ENCODE results near the gene FXYD3.

DNA sequence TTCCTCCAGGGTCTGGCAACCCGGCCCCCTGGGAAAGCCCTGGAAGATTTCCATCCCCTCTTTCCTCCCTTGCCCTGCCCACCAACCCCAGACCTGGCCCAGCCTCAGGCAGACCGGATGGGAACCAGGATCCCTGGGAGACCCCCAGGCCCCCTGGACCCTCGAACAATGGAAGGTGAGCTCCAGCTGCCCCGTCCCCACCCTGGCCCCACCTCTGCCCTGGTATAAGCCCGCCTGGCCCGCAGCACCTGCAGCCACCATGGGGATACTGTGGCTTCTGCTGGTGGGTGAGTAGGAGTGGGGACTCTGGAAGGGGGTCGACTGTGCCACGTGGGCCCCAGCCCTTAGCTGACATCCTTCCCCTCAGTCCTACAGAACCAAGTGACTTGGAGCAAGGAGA is 41.7 kb upstream of the FXYD3 start:
- TF ChIP-seq, protein P1, sequence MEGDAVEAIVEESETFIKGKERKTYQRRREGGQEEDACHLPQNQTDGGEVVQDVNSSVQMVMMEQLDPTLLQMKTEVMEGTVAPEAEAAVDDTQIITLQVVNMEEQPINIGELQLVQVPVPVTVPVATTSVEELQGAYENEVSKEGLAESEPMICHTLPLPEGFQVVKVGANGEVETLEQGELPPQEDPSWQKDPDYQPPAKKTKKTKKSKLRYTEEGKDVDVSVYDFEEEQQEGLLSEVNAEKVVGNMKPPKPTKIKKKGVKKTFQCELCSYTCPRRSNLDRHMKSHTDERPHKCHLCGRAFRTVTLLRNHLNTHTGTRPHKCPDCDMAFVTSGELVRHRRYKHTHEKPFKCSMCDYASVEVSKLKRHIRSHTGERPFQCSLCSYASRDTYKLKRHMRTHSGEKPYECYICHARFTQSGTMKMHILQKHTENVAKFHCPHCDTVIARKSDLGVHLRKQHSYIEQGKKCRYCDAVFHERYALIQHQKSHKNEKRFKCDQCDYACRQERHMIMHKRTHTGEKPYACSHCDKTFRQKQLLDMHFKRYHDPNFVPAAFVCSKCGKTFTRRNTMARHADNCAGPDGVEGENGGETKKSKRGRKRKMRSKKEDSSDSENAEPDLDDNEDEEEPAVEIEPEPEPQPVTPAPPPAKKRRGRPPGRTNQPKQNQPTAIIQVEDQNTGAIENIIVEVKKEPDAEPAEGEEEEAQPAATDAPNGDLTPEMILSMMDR (IDR thresholded peaks at IDR 0.05; ENCODE audit: poor library complexity): no peak
- TF ChIP-seq EZH2 (IDR thresholded peaks at IDR 0.05; ENCODE audit: borderline replicate concordance): no peak
